Islet precursor cell (in vitro differentiated cells): ENCODE data around the gene TECTA.
A peak's percentile ranks its signal among the peaks of the same experiment; 100 is the strongest.
"Not testable (repeated sequence)": the region's sequence is repeated elsewhere in the genome, so short reads cannot be mapped to it uniquely, and the experiment has no call there.

Source experiments
- DNase-seq: peaks from one replicate; pipeline ENCODE4 v3.0.0-alpha.2; 2018

Gene TECTA

GRCh38 chr11:121235057-121235456 is 134.0 kb downstream of the TECTA start:
- DNase-seq = no peak

- peak; percentile 75 for DNase-seq
These were observed 135.3 kb downstream of the TECTA start for GRCh38 chr11:121236115-121237001.

- not testable (repeated sequence) for DNase-seq
These were observed 136.2 kb downstream of the TECTA start for GRCh38 chr11:121237247-121237646.

GRCh38 chr11:121237686-121238658 is 136.9 kb downstream of the TECTA start:
- DNase-seq = no peak

DNA sequence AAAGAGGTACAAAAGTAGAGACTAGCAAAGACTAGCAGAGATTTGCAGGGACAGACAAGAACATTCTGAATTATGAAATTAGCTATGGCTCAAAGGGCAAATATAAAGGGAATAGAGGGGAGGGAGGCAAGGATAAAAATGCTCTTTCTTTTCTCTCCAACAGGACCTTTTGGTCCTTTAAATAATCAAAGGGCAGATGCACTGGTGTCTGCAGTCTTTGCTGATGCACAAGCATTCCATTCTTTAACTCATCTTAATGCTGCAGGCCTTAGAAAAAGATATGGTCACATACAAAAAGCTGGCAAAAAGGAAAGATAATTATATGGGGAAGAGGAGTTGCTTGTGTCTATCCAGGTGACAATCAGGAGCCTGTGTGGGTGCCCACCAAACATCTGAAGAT is 137.9 kb downstream of the TECTA start:
- DNase-seq = no peak

GRCh38 chr11:121240001-121240400 is 139.0 kb downstream of the TECTA start:
- DNase-seq = not testable (repeated sequence)

GRCh38 chr11:121240650-121241303 is 139.7 kb downstream of the TECTA start:
- DNase-seq = no peak
